Left lobe of liver (tissue), 2 donors: ENCODE data around the gene BICC1. TPM values are rescaled to one million over a fixed set of nuclear protein-coding genes. Genes with fewer than 3 reads are reported as not detected.
"Not testable (repeated sequence)": the region's sequence is repeated elsewhere in the genome, so short reads cannot be mapped to it uniquely, and the experiment has no call there.

ENCODE experiments used
- ATAC-seq: fragments of 200-7000 bp; cut with Tn5 transposase; one replicate; pipeline ENCODE4 v1.9.1; 2020; ENCODE audit warnings: mild to moderate bottlenecking, moderate library complexity
- DNase-seq: peaks from one replicate; pipeline ENCODE4 v3.0.0-alpha.2; 2020; ENCODE audit warnings: low spot score
- total RNA-seq: library from RNA; stranded (reverse); gene quantifications from one replicate; pipeline ENCODE4 v1.2.1, GENCODE V29; 2021
- donor health status: DM: no; HTN: no; CAD: no; lungs with moderate emphysema.
- donor health status: DM: no; HTN: yes; CAD: no.

The BICC1 gene
- total RNA-seq, 1 donor from 2014 or later = 1.6 TPM

GRCh38 chr10:58842860-58843376, 330.2 kb downstream of the BICC1 start:
- DNase-seq (no peak), ATAC-seq (no peak)

- ATAC-seq (no peak), DNase-seq (no peak)
Observed at GRCh38 chr10:58843760-58844159, 331.1 kb downstream of the BICC1 start.

GRCh38 chr10:58844680-58845079, 332.0 kb downstream of the BICC1 start:
- ATAC-seq = no peak

GRCh38 chr10:58846856-58847255, 334.2 kb downstream of the BICC1 start:
- ATAC-seq (no peak), DNase-seq (no peak)

More at GRCh38 chr10:58844680-58845079, 332.0 kb downstream of the BICC1 start:
- DNase-seq = no peak

GRCh38 chr10:58851606-58852005, 338.9 kb downstream of the BICC1 start:
- DNase-seq = no peak
- ATAC-seq = no peak

- ATAC-seq = no peak
- DNase-seq = no peak
Observed at GRCh38 chr10:58853668-58854067, 341.0 kb downstream of the BICC1 start.

- ATAC-seq (no peak), DNase-seq (no peak)
Observed at GRCh38 chr10:58854811-58855210, 342.1 kb downstream of the BICC1 start.

- DNase-seq (no peak), ATAC-seq (peak; percentile 30)
Observed at GRCh38 chr10:58856508-58857240, 344.0 kb downstream of the BICC1 start.

- ATAC-seq (no peak), DNase-seq (no peak)
Observed at GRCh38 chr10:58857251-58857805, 344.7 kb downstream of the BICC1 start.

GRCh38 chr10:58858123-58858522, 345.5 kb downstream of the BICC1 start:
- not testable (repeated sequence) for ATAC-seq, DNase-seq

GRCh38 chr10:58859526-58859925, 346.9 kb downstream of the BICC1 start:
- DNase-seq (no peak), ATAC-seq (no peak)

- ATAC-seq (no peak), DNase-seq (no peak)
Observed at GRCh38 chr10:58867683-58868082, 355.0 kb downstream of the BICC1 start.

- no peak for ATAC-seq
- DNase-seq = no peak
Observed at GRCh38 chr10:58868736-58869435, 356.2 kb downstream of the BICC1 start.

GRCh38 chr10:58870070-58870469, 357.4 kb downstream of the BICC1 start:
- ATAC-seq = peak; percentile 93
- DNase-seq = no peak

- DNase-seq (no peak), ATAC-seq (peak; percentile 29)
Observed at GRCh38 chr10:58873161-58873560, 360.5 kb downstream of the BICC1 start.

Other genes with a start within 250 kb of the BICC1 start
- 2.8 TPM for gene IPMK, start 245.0 kb upstream of the BICC1 start, total RNA-seq
- gene CISD1, start 243.7 kb upstream of the BICC1 start, total RNA-seq = 26.9 TPM
- gene UBE2D1, start 177.9 kb upstream of the BICC1 start, total RNA-seq = 2.2 TPM
- gene TFAM, start 127.5 kb upstream of the BICC1 start, total RNA-seq = 17.2 TPM